ENCODE data around the gene EFNB2.

Gene EFNB2

DNA sequence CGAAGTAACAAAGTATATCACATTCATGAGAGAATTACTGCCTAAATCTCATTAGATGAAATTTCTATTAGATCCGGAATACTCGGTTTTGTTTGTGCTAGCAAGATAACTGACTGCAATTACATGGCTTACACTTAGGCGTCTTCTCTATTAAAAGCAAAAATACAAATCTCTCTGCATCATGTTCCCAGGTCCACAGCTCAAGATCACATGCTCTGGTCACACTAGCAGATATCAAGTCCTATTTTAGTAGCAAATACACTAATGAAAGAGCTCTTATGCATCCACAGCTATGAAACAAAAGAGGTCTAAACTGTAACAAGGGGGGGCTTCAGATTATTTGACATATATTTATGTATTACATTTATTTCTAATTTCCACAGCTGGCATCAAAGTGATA is 53.5 kb downstream of the EFNB2 start:
- POLR2A ChIA-PET = no interaction called here
- H3K27ac ChIP-seq (ENCODE audit: extremely low read depth, low read depth, low read length) = no peak overlapping the region
- CTCF ChIA-PET = interaction anchor here (0.6 kb wide), 1 partner anchor 178 kb away, joined by 4 read pairs; no protein-coding TSS in a partner anchor
- no peak overlapping the region for H3K4me3 ChIP-seq (ENCODE audit: low read depth, low read length)
- no peaks in the 10 kb centered on the region for H3K4me1 ChIP-seq (ENCODE audit: control insufficient read depth, insufficient read depth, low read length)
- H3K9me3 ChIP-seq (ENCODE audit: control insufficient read depth, insufficient read depth, low read depth, low read length) = no peaks in the 10 kb centered on the region
- TF ChIP-seq, protein P1, sequence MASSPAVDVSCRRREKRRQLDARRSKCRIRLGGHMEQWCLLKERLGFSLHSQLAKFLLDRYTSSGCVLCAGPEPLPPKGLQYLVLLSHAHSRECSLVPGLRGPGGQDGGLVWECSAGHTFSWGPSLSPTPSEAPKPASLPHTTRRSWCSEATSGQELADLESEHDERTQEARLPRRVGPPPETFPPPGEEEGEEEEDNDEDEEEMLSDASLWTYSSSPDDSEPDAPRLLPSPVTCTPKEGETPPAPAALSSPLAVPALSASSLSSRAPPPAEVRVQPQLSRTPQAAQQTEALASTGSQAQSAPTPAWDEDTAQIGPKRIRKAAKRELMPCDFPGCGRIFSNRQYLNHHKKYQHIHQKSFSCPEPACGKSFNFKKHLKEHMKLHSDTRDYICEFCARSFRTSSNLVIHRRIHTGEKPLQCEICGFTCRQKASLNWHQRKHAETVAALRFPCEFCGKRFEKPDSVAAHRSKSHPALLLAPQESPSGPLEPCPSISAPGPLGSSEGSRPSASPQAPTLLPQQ (tag by site-specific recombination; IDR thresholded peaks at IDR 0.05) = no peak
- TF ChIP-seq ZNF513 (tag by site-specific recombination; IDR thresholded peaks at IDR 0.05) (no peak), ZNF362 (tag by site-specific recombination; IDR thresholded peaks at IDR 0.05) (no peak)
- no peaks in the 10 kb centered on the region for H3K36me3 ChIP-seq (ENCODE audit: control insufficient read depth in 2 of 2, insufficient read depth in 1 of 2, low read length in 2 of 2)

DNA sequence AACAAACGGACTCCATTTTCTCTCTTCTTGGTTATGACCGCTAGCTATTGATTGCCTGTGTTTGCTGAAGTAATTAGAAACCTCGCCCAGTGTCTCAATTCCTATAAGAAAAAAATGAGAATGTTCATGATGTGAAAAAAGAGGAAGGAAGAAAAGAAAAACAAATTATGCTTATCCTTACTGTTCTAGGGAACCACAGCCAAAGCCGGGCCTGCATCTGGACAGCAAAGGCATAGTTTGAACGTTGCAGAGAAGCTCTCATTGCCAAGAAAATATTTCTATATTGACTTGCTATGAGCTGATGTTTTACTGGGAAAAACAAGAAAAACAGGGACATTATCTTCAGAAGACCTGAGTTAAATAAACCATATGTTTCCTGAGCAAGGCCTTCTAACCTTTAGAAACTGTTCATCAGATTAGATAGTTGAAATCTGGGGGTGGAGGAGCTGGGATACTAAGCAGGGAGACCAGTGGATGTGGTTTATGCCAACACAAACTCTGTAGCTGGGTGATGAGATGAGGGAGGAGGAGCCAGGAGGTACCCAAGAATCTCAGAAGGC is 55.0 kb downstream of the EFNB2 start:
- H3K4me3 ChIP-seq (ENCODE audit: low read depth, low read length) = no peak overlapping the region
- no peak for TF ChIP-seq SALL2 (tag by site-specific recombination; IDR thresholded peaks at IDR 0.05; ENCODE audit: borderline replicate concordance)
- ChIA-PET POLR2A (no interaction called here), CTCF (interaction anchor here (0.6 to 0.8 kb wide), 2 partner anchors 95 to 100 kb away, joined by 3 to 4 read pairs; no protein-coding TSS in a partner anchor)
- H3K9me3 ChIP-seq (ENCODE audit: control insufficient read depth, insufficient read depth, low read depth, low read length) = no peaks in the 10 kb centered on the region
- no peaks in the 10 kb centered on the region for H3K4me1 ChIP-seq (ENCODE audit: control insufficient read depth, insufficient read depth, low read length)
- no peaks in the 10 kb centered on the region for H3K36me3 ChIP-seq (ENCODE audit: control insufficient read depth in 2 of 2, insufficient read depth in 1 of 2, low read length in 2 of 2)
- H3K27ac ChIP-seq (ENCODE audit: extremely low read depth, low read depth, low read length) = no peak overlapping the region

GRCh38 chr13:106479929-106480328 is 55.5 kb downstream of the EFNB2 start:
- POLR2A ChIA-PET = no interaction called here
- no peaks in the 10 kb centered on the region for H3K9me3 ChIP-seq (ENCODE audit: control insufficient read depth, insufficient read depth, low read depth, low read length)
- no peak overlapping the region for H3K4me3 ChIP-seq (ENCODE audit: low read depth, low read length)
- H3K36me3 ChIP-seq (ENCODE audit: control insufficient read depth in 2 of 2, insufficient read depth in 1 of 2, low read length in 2 of 2) = no peaks in the 10 kb centered on the region
- no peak overlapping the region for H3K27ac ChIP-seq (ENCODE audit: extremely low read depth, low read depth, low read length)
- H3K4me1 ChIP-seq (ENCODE audit: control insufficient read depth, insufficient read depth, low read length) = no peaks in the 10 kb centered on the region
- CTCF ChIA-PET = interaction anchor here (0.7 to 0.8 kb wide), 2 partner anchors 95 to 335 kb away, joined by 3 to 4 read pairs; no protein-coding TSS in a partner anchor
- TF ChIP-seq, protein P2, sequence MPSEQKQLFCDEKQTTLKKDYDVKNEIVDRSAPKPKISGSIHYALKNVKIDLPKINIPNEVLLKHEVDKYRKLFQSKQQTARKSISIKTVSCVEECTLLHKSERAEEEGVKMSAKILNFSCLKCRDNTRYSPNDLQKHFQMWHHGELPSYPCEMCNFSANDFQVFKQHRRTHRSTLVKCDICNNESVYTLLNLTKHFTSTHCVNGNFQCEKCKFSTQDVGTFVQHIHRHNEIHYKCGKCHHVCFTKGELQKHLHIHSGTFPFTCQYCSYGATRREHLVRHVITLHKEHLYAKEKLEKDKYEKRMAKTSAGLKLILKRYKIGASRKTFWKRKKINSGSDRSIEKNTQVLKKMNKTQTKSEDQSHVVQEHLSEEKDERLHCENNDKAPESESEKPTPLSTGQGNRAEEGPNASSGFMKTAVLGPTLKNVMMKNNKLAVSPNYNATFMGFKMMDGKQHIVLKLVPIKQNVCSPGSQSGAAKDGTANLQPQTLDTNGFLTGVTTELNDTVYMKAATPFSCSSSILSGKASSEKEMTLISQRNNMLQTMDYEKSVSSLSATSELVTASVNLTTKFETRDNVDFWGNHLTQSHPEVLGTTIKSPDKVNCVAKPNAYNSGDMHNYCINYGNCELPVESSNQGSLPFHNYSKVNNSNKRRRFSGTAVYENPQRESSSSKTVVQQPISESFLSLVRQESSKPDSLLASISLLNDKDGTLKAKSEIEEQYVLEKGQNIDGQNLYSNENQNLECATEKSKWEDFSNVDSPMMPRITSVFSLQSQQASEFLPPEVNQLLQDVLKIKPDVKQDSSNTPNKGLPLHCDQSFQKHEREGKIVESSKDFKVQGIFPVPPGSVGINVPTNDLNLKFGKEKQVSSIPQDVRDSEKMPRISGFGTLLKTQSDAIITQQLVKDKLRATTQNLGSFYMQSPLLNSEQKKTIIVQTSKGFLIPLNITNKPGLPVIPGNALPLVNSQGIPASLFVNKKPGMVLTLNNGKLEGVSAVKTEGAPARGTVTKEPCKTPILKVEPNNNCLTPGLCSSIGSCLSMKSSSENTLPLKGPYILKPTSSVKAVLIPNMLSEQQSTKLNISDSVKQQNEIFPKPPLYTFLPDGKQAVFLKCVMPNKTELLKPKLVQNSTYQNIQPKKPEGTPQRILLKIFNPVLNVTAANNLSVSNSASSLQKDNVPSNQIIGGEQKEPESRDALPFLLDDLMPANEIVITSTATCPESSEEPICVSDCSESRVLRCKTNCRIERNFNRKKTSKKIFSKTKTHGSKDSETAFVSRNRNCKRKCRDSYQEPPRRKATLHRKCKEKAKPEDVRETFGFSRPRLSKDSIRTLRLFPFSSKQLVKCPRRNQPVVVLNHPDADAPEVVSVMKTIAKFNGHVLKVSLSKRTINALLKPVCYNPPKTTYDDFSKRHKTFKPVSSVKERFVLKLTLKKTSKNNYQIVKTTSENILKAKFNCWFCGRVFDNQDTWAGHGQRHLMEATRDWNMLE (tag by site-specific recombination; conservative IDR thresholded peaks at IDR 0.05; ENCODE audit: low read depth) = no peak
- TF ChIP-seq TRIM28 (IDR thresholded peaks at IDR 0.05; ENCODE audit: borderline replicate concordance, low read length) (no peak), GLIS1 (tag by site-specific recombination; IDR thresholded peaks at IDR 0.05) (no peak), ZNF544 (tag by site-specific recombination; IDR thresholded peaks at IDR 0.05) (no peak), ZNF654 (tag by site-specific recombination; IDR thresholded peaks at IDR 0.05; ENCODE audit: low read depth) (no peak), KLF9 (tag by site-specific recombination; IDR thresholded peaks at IDR 0.05; ENCODE audit: low read depth) (no peak), BCL6B (tag by site-specific recombination; IDR thresholded peaks at IDR 0.05) (no peak), TCF7L2 (IDR thresholded peaks at IDR 0.05; ENCODE audit: borderline replicate concordance, low read depth, low read length) (no peak)
